ENCODE measurements around the gene ZNF689. TPM values are rescaled to one million over a fixed set of nuclear protein-coding genes. Genes with fewer than 3 reads are reported as not detected.

Gene ZNF689
- total and polyA plus RNA-seq, 2 of the 13 experiments (the other 11 are each of a cell fraction or from before 2014, with no cell fraction given): 9.7 to 19.5 TPM

GRCh38 chr16:30609926-30610839 is at the start of gene ZNF689 (continued):
- TF ChIP-seq IKZF5 (CRISPR knock-in tag; IDR thresholded peaks at IDR 0.05) (no peak; the same call in none of the 2 replicates), CEBPZ (IDR thresholded peaks at IDR 0.05; ENCODE audit: low read length) (no peak), NKX3-1 (CRISPR knock-in tag; IDR thresholded peaks at IDR 0.05) (peak; percentile 89; the same call in 1 of the 2 replicates), FOXP4 (CRISPR knock-in tag; IDR thresholded peaks at IDR 0.05) (peak; percentile 68), HNF4G (IDR thresholded peaks at IDR 0.05; ENCODE audit: borderline replicate concordance, low read depth, low read length) (peak; percentile 82), HNF4G (CRISPR knock-in tag; IDR thresholded peaks at IDR 0.05; ENCODE audit: borderline replicate concordance, low read depth) (0 out of 2 replicates have a peak, but pooled peaks have one; percentile 37), ZNF556 (CRISPR knock-in tag; IDR thresholded peaks at IDR 0.05; ENCODE audit: borderline replicate concordance) (peak; percentile 89), KDM6A (CRISPR knock-in tag; IDR thresholded peaks at IDR 0.05; ENCODE audit: low read depth) (peak; percentile 38; the same call in 1 of the 2 replicates), SNRNP70 (IDR thresholded peaks at IDR 0.05; ENCODE audit: low read depth, low read length) (no peak), ZNF646 (CRISPR knock-in tag; IDR thresholded peaks at IDR 0.05) (no peak), ZNF557 (CRISPR knock-in tag; IDR thresholded peaks at IDR 0.05) (peak; percentile 79), NFATC3 (CRISPR knock-in tag; IDR thresholded peaks at IDR 0.05) (peak; percentile 46; the same call in 1 of the 2 replicates), ZNF292 (CRISPR knock-in tag; IDR thresholded peaks at IDR 0.05; ENCODE audit: borderline replicate concordance, low read depth) (no peak), SMYD3 (CRISPR knock-in tag; IDR thresholded peaks at IDR 0.05) (peak; percentile 89)

All from HepG2 (cell line).